SK-N-SH (cell line): Measurements from ENCODE around the gene MEPCE.

Experiments used
- ELF1 ChIP-seq: IDR thresholded peaks from 2 replicates; pipeline ENCODE4 v1.4.0; 2012
- GABPA ChIP-seq: IDR thresholded peaks from 2 replicates; pipeline ENCODE4 v1.4.0; 2012; ENCODE audit warnings: low read depth, mild to moderate bottlenecking
- POLR2AphosphoS5 ChIP-seq: IDR thresholded peaks from 2 replicates; pipeline ENCODE4 v1.6.1; 2012; ENCODE audit warnings: low read depth, low read length
- SMC3 ChIP-seq: IDR thresholded peaks from 2 replicates; pipeline ENCODE4 v1.6.1; 2012; ENCODE audit warnings: low read depth, low read length, improper control_type of control experiment
- YY1 ChIP-seq: IDR thresholded peaks from 2 replicates; pipeline ENCODE4 v1.4.0; 2012; ENCODE audit warnings: low read depth, mild to moderate bottlenecking
- TF ChIP-seq, protein P1 (sequence below): fragments of 200-600 bp; sonication (generic); IDR thresholded peaks from 2 replicates; pipeline ENCODE4 v1.6.1; 2017; ENCODE audit warnings: antibody characterized with exemption, mild to moderate bottlenecking, moderate library complexity

DNA sequence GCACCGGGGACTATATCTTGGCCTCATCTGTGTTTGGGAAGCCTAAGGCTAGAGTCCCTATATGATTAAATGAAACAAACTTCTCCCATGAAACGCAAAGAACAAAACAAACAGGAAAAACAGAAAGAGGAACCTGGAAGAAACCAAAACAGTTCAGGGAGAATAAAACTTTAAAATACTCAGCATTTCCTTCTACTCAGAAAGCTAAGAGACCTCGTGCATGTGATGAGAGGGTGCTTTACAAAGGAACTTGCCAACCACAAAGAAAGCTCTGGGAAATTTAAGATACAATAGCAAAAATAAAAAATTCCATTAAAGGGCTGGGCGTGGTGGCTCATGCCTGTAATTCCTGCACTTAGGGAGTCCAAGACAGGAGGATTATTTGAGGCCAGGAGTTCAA lies 49.4 kb upstream of the MEPCE start:
- TF ChIP-seq ELF1, result no peak
- no peak for TF ChIP-seq GABPA
- TF ChIP-seq SMC3, result no peak
- TF ChIP-seq, protein P1, sequence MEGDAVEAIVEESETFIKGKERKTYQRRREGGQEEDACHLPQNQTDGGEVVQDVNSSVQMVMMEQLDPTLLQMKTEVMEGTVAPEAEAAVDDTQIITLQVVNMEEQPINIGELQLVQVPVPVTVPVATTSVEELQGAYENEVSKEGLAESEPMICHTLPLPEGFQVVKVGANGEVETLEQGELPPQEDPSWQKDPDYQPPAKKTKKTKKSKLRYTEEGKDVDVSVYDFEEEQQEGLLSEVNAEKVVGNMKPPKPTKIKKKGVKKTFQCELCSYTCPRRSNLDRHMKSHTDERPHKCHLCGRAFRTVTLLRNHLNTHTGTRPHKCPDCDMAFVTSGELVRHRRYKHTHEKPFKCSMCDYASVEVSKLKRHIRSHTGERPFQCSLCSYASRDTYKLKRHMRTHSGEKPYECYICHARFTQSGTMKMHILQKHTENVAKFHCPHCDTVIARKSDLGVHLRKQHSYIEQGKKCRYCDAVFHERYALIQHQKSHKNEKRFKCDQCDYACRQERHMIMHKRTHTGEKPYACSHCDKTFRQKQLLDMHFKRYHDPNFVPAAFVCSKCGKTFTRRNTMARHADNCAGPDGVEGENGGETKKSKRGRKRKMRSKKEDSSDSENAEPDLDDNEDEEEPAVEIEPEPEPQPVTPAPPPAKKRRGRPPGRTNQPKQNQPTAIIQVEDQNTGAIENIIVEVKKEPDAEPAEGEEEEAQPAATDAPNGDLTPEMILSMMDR, result no peak
- no peak for TF ChIP-seq POLR2AphosphoS5
- no peak for TF ChIP-seq YY1
